NCI-H345 treated with DMSO at 0.1 percent for 48 hours (cell line): ENCODE results near the gene SSX2B.
"Not testable (repeated sequence)": the region's sequence is repeated elsewhere in the genome, so short reads cannot be mapped to it uniquely, and the experiment has no call there.

Experiments used
- DNase-seq: peaks from one replicate; lab custom pipeline; 2025; ENCODE audit not compliant: unreplicated experiment; lab: John Stamatoyannopoulos, UW

Gene SSX2B, protein sequence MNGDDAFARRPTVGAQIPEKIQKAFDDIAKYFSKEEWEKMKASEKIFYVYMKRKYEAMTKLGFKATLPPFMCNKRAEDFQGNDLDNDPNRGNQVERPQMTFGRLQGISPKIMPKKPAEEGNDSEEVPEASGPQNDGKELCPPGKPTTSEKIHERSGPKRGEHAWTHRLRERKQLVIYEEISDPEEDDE

DNA sequence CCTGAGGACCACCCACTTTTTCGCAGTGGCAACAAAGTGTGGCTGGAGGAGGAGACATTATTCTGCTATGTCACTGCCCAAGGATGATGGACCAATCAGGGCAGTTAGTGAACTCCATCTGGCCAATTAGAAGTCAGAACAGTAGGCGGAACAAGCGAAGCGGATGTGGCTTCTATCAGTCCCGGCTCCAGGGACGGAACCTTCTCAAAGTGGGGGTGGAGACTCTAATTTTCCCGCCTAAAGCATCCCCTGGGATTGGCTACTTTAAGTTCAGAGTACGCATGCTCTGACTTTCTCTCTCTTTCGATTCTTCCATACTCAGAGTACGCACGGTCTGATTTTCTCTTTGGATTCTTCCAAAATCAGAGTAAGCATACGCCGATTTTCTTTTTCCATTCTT, at the start of gene SSX2B:
Gene SSX2B (plus strand): TSS at position 301 of the 400 bp plus-strand sequence. CDS start 1,429 bp downstream, outside the sequence.
- not testable (repeated sequence) for DNase-seq

DNA sequence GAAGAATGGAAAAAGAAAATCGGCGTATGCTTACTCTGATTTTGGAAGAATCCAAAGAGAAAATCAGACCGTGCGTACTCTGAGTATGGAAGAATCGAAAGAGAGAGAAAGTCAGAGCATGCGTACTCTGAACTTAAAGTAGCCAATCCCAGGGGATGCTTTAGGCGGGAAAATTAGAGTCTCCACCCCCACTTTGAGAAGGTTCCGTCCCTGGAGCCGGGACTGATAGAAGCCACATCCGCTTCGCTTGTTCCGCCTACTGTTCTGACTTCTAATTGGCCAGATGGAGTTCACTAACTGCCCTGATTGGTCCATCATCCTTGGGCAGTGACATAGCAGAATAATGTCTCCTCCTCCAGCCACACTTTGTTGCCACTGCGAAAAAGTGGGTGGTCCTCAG, 44.0 kb upstream of the SSX2B start, which contains the start of gene SSX2:
Gene SSX2 (minus strand): TSS at position 101 of the 400 bp plus-strand sequence. CDS start 1,429 bp downstream, outside the sequence.
- not testable (repeated sequence) for DNase-seq

DNA sequence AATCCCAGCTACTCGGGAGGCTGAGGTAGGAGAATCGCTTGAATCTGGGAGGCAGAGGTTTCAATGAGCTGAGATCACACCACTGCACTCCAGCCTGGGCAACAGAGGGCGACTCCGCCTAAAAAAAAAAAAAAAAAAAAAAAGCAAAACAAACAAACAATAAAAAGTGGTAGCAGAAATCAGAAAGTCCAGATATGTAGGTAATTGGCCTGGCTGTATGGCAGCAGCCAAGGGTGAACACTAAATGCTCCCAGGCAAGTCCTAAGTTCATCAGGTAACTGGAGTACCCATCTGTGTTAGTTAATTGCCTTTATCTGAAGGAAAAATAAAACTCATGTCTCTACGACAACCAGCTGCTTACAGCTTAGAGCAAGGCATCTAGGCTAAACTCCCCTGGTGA, 14.9 kb downstream of the SSX2B start:
- not testable (repeated sequence) for DNase-seq

DNA sequence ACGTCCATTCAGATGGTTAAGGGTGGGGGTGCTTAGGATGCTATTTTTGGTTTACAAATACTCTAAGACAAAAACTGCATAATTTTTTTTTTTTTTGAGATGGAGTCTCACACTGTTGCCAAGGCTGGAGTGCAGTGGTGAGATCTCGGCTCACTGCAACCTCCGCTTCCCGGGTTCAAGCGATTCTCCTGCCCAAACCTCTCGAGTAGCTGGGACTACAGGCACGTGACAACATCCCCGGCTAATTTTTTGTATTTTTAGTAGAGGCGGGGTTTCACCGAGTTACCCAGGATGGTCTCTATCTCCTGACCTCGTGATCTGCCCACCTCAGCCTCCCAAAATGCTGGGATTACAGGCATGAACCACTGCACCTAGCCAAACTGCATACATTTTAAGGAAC, 22.5 kb downstream of the SSX2B start:
- DNase-seq, result not testable (repeated sequence)

DNA sequence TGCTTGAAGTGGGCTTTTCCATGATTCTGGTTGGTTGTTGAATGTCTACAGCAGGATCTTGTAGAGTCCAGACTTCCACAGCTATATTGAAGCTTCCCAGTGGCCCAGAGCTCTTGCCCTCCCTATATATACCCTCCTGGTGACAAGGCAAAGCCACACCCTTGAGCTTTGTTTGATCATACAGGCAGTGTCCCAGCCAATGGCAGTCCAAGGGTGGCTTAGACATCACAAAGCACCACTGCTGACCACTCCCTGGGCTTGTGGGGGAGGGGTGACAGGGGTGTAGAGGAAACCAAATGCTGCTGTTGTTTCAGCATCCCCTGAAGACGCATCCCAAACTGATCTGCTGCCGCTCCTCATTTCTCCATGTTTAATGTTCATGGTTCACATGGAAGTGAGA, 46.3 kb downstream of the SSX2B start, which contains the start of gene SPANXN5:
Gene SPANXN5 (minus strand): TSS at position 101 of the 400 bp plus-strand sequence. CDS start 79 bp downstream, at position 22.
- not testable (repeated sequence) for DNase-seq

DNA sequence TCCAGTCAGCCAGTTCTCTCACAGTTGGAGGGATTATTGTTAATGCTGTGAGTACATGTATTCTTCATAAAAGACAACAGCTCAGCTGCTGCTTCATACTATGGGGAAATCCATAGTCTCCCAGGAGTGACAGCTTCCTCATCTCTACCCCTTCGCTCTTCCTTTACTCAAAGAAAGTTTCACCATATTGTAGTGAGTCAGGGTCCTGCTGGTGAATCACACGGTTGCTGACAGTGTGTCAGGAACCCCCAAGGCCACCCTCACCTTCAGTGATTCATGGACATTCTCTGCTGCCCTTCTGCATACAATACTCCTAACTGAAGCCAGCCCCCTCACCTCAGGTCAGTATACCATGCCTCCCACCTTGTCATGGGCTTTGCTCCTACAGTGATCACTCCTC, 53.8 kb downstream of the SSX2B start:
- DNase-seq, result not testable (repeated sequence)
